ENCODE data around the gene MOG.

The MOG gene

DNA sequence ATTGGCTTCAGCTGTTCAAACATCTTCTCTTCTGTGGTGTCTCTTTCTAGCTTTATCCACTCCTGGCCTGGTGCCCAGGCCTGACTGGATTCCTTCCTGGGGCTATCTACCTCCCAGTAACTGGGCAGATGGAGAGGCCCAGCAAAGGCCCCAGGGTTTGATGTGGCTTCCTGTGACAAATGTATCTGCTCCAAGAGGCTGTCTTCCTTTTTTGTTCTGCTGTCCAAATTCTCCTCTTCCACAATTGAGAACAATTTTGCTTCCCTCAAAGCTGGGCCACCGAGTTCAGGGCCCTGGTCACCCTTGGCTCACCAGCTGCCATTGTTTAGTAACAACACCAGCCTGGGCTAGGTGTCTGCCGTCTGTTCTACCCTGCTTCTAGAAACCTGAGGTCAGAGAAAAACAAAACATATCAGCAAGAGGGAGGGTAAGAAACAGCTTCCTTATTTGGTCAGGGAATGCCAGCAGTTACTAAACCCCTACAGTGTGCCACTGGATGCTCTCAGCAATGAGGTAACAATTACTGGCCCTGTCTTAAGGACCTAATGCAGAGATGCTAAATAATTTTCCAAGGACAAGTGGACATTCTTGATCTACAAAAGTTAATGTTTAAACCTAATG lies 20.2 kb downstream of the MOG start:
- DNase-seq (ENCODE audit: low read depth): no peak

DNA sequence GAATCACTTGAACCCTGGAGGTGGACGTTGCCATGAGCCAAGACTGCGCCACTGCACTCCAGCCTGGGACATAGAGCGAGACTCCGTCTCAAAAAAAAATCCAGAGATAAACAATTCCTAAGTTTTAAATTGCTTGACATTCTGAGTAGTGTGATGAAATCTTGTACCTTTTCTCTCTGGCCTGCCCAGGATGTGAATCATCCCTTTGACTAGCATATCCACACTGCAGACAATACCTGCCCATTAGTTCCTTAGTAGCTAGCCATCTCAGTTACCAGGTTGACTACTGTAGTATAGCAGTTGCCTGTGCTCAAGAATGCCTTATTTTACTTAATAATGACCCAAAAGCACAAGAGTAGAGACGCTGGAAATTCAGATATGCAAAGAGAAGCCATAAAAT lies 21.2 kb downstream of the MOG start:
- no peak for DNase-seq (ENCODE audit: low read depth)

DNA sequence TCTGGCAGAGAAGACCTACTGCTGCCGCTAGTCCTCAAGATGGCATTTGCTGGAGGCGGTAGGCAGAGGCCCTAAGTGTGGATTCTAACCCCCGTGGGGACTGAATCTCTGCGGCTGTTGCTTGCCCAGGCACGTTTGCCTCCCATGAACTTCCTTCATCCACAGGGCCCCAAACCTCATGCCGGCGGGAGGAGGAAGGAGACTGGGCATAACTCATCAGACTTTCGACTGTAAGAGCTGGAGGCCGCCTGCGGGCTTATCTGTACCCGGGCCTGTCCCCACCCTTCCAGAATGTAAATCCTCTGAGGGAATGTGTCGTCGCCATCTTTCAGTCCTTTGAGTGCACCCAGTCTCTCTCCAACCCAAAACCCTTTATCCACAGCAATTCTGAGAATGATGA lies 23.1 kb downstream of the MOG start:
- DNase-seq (ENCODE audit: low read depth): no peak

DNA sequence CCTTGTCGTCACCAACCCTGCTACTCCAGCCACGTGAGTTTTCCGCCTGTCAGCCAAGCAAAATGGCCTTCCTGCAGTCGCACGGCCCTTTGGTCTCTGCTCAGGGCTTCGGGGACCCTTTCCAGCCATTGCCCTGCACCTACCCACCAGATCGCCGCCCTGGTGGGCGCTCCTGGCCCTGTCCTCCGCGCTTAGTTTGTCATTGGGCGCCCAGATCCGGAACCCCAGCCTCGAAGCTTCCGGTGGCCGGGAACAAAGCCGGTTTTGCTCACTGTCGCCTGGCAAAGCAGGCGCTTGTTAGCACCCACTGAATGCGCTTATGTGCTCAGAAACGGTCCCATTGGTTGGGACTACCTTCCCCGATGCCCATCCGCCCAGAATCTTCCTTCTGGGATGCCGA lies 23.5 kb downstream of the MOG start:
- DNase-seq (ENCODE audit: low read depth): no peak

DNA sequence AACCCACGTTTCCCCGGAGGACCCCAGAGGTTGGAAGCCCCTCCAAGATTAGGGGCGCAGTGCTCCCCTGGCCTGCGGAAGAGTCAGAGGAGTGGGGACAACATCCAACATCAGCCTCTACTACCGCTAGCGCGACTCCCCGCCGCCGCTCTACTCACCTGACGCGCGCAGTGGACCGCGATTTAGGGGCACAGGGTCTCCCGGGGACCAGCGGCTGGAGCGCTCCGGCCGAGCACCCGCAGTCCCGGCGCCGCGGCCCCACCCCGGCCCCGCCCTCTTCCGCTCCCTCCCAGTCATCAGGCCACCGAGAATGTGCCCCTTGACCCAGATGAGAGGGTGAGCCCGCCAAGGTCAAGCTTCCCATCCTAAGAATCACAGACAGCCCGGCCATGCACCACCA lies 24.0 kb downstream of the MOG start, which contains the start of gene ZFP57:
Gene ZFP57 (minus strand): TSS at position 249 of the 400 bp plus-strand sequence. CDS start 4,149 bp downstream, outside the sequence.
- no peak for DNase-seq (ENCODE audit: low read depth)

DNA sequence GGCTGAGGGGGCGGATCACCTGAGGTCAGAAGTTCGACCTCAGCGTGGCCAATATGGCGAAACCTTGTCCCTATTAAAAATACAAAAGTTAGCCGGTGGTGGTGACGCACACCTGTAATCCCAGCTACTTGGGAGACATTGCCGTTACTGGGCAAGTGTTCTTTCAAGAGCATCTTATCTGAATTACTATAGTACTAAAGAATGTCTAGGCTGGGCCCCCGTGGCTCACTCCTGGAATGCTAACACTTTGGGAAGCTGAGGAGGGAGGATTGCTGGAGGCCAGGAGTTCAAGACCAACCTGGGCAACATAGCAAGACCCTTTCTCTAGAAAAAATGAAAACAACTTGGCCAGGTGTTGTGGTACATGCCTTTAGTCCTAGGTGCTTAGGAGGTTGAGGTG lies 24.9 kb downstream of the MOG start:
- DNase-seq (ENCODE audit: low read depth): no peak

DNA sequence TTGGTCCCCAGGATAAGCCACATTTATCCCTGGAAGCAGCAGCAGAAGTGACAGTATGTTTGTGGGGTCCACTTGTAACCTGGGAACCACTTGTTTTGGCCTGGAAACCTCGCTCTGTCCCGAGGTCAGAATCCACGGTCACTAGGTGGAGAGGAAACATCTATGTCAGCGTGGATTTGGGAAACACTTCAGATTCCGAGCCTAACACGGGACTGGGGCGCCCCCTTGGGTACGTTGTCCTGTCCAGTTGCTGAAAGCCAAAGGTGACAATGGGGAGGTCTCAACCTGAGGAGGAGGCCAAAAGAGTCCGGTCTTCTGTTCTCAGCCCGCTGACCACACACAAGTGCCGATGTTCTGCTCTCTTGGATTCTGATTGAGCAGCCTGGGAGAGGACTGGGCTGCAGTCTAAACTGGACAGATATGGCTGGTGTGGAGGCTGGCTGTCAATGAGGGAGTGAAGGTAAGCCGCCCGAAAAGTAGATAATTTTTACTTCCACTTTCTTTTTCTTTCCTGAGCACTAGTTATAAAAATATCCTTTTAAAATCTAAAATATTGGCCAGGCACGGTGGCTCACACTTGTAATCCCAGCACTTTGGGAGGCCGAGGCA lies 28.9 kb downstream of the MOG start:
- no peak for DNase-seq (ENCODE audit: low read depth)

DNA sequence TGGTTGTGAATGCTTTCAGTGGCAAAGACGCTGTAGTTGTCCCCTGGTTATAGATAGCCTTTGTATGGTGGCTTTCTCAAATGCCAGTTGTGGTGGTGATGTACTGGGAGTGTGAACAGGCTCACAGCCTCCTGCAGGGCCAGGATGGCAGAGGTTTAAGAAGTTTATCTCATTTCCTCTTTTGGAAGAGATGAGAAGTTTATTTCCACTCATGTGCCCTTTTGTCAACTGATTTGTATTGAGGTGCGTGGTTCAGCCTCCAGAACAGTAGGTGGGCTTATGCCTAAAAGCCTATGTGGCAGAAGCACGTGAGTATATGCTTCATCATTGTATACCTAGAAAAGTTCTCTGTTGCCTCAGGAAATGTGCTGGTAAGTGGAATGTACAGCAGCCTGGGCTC lies 37.7 kb downstream of the MOG start:
- DNase-seq (ENCODE audit: low read depth): no peak

DNA sequence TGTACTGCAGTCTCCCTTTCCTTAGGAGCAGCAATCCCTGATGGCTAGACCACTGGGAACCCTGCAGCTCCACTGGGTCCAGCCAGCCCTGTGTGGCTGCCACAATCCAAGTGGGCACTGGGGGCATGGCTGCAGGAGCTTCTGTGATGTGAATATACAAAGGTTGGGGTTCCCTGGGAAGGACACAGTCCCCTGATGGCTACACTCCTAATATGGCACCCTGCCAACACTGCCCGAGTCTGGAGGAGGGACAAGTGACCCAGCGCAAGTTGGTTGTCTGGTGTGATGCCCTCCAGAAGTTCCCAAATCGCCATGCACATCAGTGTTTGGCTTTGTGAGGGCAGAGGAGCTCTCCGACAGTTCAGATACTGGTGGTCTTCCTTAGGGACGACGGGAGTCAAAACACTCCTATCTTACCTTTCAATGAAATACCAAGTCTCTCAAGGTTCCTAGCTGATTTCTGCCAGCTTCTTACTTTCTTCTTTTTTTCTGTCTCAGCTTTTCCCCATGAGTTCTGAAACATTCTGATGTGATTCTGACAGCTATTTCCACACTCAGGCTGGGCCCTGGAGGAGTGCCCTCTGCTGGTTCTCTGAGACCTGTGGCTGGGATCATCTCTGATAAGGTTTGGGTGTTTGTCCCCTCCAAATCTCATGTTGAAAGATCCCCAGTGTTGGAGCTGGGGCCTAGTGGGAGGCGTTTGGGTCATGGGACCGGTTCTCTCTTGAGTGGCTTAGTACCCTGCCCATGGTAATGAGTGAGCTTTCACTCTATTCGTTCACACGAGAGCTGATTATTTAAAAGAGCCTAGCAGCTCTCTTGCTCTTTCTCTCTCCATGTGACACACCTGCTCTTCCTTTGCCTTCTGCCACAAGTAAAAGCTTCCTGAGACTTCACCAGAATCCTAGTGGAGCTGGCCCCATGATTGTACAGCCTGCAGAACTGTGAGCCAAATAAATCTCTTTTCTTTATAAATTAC lies 39.5 kb downstream of the MOG start:
- DNase-seq (ENCODE audit: low read depth): no peak

DNA sequence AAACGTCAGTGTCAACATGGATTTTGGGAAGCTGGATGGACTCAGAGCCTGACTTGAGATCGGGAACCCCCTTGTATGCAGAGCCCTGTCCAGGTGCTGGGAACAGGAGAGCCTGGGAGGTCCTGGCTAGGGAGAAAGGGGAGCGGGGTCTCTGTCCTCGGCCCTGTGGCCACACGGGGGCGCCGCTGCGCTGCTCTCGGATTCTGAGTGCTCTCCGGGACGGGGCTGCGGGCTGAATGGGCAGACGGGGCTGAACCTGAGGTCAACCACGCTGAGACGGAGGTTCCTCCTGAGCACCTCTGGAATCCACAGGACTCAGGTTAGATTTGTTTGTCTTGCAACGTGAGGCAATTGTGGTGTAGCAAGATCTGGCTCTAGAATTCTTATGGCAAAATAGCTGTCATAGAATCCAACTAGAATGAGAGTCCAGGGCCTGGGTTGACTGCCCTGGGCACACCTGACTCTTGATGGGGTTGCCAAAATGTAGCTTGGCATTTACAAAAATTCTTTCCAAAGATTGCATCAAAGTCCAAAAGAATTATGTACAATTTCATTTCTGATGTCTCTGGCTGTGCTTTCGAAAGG lies 45.7 kb downstream of the MOG start:
- DNase-seq (ENCODE audit: low read depth): peak; percentile 69

DNA sequence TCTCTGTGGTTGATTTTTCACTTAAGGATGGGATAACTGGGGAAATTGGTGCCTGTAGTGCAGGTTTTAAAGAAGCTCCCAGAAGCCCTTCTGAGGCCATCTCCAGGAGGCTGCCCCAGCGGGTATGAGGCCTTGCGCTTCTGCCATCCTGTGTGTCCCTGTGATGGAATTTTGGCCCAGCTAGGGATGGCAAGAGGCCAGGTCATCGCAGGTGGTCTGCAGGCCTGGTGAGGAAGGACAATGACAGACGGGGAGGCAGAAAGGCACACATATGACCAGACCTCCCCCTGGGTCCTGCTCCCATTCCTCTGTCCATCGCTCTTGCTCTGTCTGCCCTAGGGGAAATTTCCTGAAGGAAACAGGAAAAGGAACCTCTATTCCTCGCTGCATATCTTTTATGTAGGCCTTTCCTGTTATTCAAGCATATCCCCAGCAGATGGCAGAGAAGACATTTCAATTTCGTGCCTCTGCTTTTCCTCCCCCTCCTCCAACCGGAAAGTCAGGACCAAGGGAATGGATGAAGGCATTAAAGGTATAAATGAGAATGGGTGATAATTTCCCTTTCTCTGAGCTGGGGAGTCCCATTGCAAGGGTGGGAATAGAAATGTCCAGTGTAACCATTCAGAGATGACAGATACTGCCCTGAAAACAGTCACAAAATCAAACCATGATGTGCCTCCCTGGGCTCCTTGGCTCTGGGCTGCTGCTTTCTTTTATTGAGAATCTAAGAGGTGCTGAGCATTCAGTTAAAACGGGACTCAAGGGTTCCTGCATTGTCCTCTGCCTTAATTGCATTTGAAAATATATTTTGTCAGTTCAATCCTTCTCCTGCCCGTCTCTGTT lies 48.7 kb downstream of the MOG start:
- no peak for DNase-seq (ENCODE audit: low read depth)

DNA sequence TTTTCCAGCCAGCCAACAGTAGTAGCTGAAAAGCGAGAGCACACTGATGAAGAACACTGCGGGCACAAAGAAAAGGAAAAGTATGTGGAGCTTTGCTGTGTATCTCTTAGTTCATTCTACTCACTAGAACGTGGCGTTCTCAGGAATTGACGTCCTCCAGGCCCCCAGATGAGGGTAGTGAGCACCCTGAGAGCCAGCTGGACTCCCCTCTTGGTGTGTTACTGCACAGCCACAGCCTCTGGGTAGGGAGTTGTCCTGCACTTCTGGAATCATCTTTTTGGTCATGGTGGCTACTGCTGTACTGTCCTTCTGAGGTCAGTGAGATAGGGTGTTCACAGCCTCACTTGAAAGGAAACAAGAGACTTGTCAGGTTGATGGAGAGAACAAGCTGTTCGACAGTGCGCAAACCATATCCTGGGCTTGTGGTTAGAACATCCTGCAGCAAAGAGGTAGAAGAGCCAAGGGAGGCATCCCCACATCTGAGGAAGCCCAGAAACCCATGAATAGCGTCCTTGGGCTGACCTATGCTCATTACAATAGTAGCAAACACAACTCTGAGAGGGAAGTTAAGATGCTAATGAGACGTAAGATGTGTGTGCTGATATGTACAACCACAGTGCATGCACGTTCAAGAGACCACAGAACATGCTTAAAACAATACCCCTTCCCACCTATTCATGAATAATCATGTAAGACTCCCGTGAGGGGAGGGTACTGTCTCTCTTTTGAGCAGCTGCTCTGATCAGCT lies 51.7 kb downstream of the MOG start:
- peak; percentile 58 for DNase-seq (ENCODE audit: low read depth)

DNA sequence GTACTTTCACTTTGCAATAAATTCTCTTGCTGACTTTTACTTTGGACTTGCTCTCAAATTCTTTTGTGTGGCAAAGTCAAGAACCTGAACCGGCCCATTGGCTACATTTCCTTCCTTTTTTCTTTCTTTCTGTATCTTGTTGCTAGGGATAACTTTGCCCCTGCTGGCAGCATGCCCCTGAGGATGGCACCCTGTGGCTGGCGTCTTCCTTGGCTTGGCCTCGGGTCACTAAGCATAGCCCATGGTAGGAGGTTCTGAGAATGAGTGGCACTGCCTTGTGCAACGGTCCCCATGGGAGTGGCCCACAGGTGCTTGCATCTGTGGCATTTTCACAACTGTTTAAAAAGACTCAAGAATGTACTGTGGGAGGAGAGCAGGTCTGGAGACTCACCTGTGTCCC lies 52.3 kb downstream of the MOG start:
- DNase-seq (ENCODE audit: low read depth): no peak

DNA sequence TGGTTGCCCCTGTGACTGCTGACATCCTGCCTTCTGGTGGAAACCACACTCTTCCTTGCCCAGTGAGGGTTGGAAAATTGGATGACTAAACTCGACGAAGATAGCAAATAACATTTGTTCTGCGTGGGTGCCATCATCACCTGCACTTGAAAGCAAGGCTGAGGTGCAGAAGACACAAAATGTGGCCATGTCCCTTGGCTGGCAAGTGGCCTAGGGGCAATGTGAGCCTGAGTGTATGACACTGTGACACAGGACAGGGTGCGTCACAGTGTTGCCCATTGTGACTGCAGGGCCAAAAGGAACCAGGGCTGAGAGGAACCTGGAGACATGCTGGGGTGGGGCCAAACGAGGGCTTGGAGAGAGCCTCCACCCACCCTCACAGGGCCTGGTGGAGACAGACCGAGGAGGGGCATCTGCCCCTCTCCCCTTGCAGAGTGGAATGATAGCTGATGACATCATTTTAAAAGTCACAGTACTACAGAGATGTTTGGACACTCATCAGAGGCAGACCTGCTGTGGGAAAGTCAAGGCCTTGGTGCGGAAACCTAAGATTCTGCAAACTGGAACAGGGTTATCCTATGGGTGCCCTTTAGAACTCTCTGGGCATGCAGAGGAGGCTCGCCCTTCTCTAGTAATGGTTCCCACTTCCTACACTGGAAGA lies 53.5 kb downstream of the MOG start:
- DNase-seq (ENCODE audit: low read depth): no peak

DNA sequence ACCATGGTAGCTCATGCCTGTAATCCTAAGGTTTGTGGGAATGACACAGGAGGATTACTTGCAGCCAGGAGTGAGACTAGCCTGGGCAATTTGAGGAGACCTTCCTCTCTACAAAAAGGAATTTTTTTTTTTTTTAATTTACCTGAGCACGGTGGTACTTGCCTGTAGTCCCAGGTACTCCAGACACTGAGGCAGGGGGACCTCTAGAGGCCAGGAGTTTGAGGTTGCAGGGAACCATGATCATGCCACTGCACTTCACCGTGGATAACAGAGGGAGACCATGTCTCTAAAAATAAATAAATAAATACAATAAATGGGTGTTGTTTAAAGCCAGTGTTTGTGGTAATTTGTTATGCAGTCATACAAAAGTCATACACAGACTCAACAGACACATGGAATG lies 64.0 kb downstream of the MOG start:
- DNase-seq (ENCODE audit: low read depth): no peak

Measured in activated T-helper 1 cell treated with Interleukin-2 at 50 U/mL for 16 hours (primary cell).